Activated naive CD4-positive, alpha-beta T cell treated with anti-CD3 and anti-CD28 coated beads, Interleukin-2, amount 50 U/mL, for 72 hours (primary cell): Measurements from ENCODE around the gene KIF16B. TPM values are rescaled to one million over a fixed set of nuclear protein-coding genes. Genes with fewer than 3 reads are reported as not detected.
"Not testable (repeated sequence)": the region's sequence is repeated elsewhere in the genome, so short reads cannot be mapped to it uniquely, and the experiment has no call there.

Experiments
- ATAC-seq, 2 donors: fragments of 150-1000 bp; cut with Tn5 transposase; 2 replicates each; pipeline ENCODE4 v1.10.0; 2021; ENCODE audit warnings: mild to moderate bottlenecking in 2 of 2, moderate library complexity in 2 of 2
- DNase-seq, 2 donors: peaks; one replicate each; pipeline ENCODE4 v3.0.0; 2021 to 2022; ENCODE audit warnings: low spot score in 2 of 2
- H3K27ac Mint-ChIP-seq, 2 donors: one replicate each; pipeline ENCODE4 v1.8.0; 2022; ENCODE audit warnings: mild to moderate bottlenecking in 2 of 2, mixed read lengths in 2 of 2
- H3K36me3 Mint-ChIP-seq, 2 donors: one replicate each; pipeline ENCODE4 v1.8.0; 2022; ENCODE audit warnings: mixed read lengths in 2 of 2
- H3K9me3 Mint-ChIP-seq, 2 donors: one replicate each; pipeline ENCODE4 v1.8.0; 2022; ENCODE audit warnings: mixed read lengths in 2 of 2
- total RNA-seq, 2 donors: library from RNA; stranded (reverse); gene quantifications; one replicate each; pipeline ENCODE4 v1.2.3, GENCODE V29; 2022

Gene KIF16B
- total RNA-seq, 2 donors from 2014 or later = 8.3 to 8.9 TPM

GRCh38 chr20:16244892-16245291 is 328.4 kb downstream of the KIF16B start:
- no peak for ATAC-seq
- Mint-ChIP-seq H3K27ac (no peak overlapping the region), H3K36me3 (no peaks in the 10 kb centered on the region)

GRCh38 chr20:16243470-16243869 is 329.8 kb downstream of the KIF16B start:
- Mint-ChIP-seq H3K36me3 (no peaks in the 10 kb centered on the region), H3K27ac (no peak overlapping the region), H3K9me3 (peaks cover 6 to 9% of the 10 kb centered on the region in 2 donors)
- ATAC-seq (no peak), DNase-seq (no peak)

More at GRCh38 chr20:16244892-16245291, 328.4 kb downstream of the KIF16B start:
- peaks cover 2 to 6% of the 10 kb centered on the region in 2 donors for H3K9me3 Mint-ChIP-seq
- DNase-seq = no peak

- ATAC-seq (no peak), DNase-seq (no peak)
- H3K27ac Mint-ChIP-seq = no peak overlapping the region
- peaks cover 11 to 19% of the 10 kb centered on the region in 2 donors for H3K9me3 Mint-ChIP-seq
- no peaks in the 10 kb centered on the region for H3K36me3 Mint-ChIP-seq
Observed at GRCh38 chr20:16241911-16242310, 331.3 kb downstream of the KIF16B start.

- no peak for DNase-seq
- ATAC-seq = no peak
- no peak overlapping the region for H3K27ac Mint-ChIP-seq
- no peaks in the 10 kb centered on the region for H3K36me3 Mint-ChIP-seq
- peaks cover 16 to 19% of the 10 kb centered on the region in 2 donors for H3K9me3 Mint-ChIP-seq
Observed at GRCh38 chr20:16240355-16240754, 332.9 kb downstream of the KIF16B start.

GRCh38 chr20:16236589-16237241 is 336.5 kb downstream of the KIF16B start:
- ATAC-seq = no peak
- no peak overlapping the region for H3K27ac Mint-ChIP-seq
- peaks cover 10 to 19% of the 10 kb centered on the region in 2 donors for H3K9me3 Mint-ChIP-seq
- no peaks in the 10 kb centered on the region for H3K36me3 Mint-ChIP-seq
- DNase-seq = no peak

GRCh38 chr20:16230402-16230801 is 342.8 kb downstream of the KIF16B start:
- no peak for ATAC-seq
- Mint-ChIP-seq H3K27ac (no peak overlapping the region), H3K36me3 (no peaks in the 10 kb centered on the region), H3K9me3 (peaks cover 0 to 5% of the 10 kb centered on the region in 2 donors)
- DNase-seq = no peak

- no peak for ATAC-seq
- no peak overlapping the region for H3K27ac Mint-ChIP-seq
- no peaks in the 10 kb centered on the region for H3K36me3 Mint-ChIP-seq
- DNase-seq = no peak
- peaks cover 0 to 5% of the 10 kb centered on the region in 2 donors for H3K9me3 Mint-ChIP-seq
Observed at GRCh38 chr20:16229813-16230212, 343.4 kb downstream of the KIF16B start.

- ATAC-seq (no peak), DNase-seq (no peak)
- H3K27ac Mint-ChIP-seq = no peak overlapping the region
- H3K36me3 Mint-ChIP-seq = no peaks in the 10 kb centered on the region
- H3K9me3 Mint-ChIP-seq = peaks cover 0 to 5% of the 10 kb centered on the region in 2 donors
Observed at GRCh38 chr20:16228722-16229121, 344.5 kb downstream of the KIF16B start.

- H3K9me3 Mint-ChIP-seq, H3K36me3 Mint-ChIP-seq, DNase-seq, H3K27ac Mint-ChIP-seq, ATAC-seq: not testable (repeated sequence)
Observed at GRCh38 chr20:16226961-16227360, 346.3 kb downstream of the KIF16B start.

- peaks cover 5 to 11% of the 10 kb centered on the region in 2 donors for H3K9me3 Mint-ChIP-seq
- ATAC-seq = no peak
- peaks cover 0 to 6% of the 10 kb centered on the region in 2 donors for H3K36me3 Mint-ChIP-seq
- no peak for DNase-seq
- H3K27ac Mint-ChIP-seq = no peak overlapping the region
Observed at GRCh38 chr20:16224836-16225235, 348.4 kb downstream of the KIF16B start.

GRCh38 chr20:16222859-16223411 is 350.3 kb downstream of the KIF16B start:
- Mint-ChIP-seq H3K36me3 (peaks cover 0 to 6% of the 10 kb centered on the region in 2 donors), H3K27ac (no peak overlapping the region), H3K9me3 (peaks cover 9 to 19% of the 10 kb centered on the region in 2 donors)
- ATAC-seq = no peak
- DNase-seq = no peak

Other genes starting within 250 kb of the KIF16B start
- gene SNRPB2, start 156.6 kb upstream of the KIF16B start, total RNA-seq = 100 to 1,000 TPM in 1 of 2 donors, 10 to 100 TPM in 1; 88.2 to 104 TPM
- not detected for gene OTOR, start 174.9 kb upstream of the KIF16B start, total RNA-seq